B cell (primary cell): ENCODE data around the gene ZNF718.
"Not testable (repeated sequence)": the region's sequence is repeated elsewhere in the genome, so short reads cannot be mapped to it uniquely, and the experiment has no call there.

Source experiments
- EZH2 ChIP-seq: IDR thresholded peaks from 2 replicates; pipeline ENCODE4 v1.6.1; 2012; ENCODE audit warnings: borderline replicate concordance, low read depth, mild to moderate bottlenecking, moderate library complexity, low read length; ENCODE audit not compliant: insufficient read depth, poor library complexity, severe bottlenecking
- TF ChIP-seq, protein P1 (sequence below): fragments of 200-600 bp; IDR thresholded peaks from one replicate; pipeline ENCODE4 v1.8.0; 2022; ENCODE audit warnings: antibody characterized with exemption, mild to moderate bottlenecking

DNA sequence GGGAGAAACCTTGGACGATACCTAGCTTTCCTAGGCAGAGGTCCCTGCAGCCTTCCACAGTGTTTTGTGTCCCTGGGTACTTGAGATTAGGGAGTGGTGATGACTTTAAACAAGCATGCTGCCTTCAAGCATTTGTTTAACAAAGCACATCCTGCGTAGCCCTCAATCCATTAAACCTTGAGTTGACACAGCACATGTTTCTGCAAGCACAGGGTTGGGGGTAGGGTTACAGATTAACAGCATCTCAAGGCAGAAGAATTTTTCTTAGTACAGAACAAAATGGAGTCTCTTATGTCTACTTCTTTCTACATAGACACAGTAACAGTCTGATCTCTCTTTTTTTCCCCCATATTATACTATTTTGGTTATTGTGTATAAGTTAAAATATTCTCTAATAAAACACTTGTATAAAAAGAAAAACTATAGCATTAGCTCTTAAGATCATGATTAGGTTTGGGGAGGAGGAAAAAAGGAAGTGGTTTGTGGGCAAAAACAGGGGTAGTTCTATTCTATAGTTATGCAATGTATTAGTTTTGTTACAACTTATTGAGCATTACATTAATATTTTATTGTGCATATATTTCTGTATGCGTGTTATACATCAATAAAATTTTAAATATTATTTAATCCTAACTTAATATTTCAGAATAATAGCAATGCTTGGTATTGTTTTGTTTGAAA is 84.3 kb downstream of the ZNF718 start:
- TF ChIP-seq, protein P1, sequence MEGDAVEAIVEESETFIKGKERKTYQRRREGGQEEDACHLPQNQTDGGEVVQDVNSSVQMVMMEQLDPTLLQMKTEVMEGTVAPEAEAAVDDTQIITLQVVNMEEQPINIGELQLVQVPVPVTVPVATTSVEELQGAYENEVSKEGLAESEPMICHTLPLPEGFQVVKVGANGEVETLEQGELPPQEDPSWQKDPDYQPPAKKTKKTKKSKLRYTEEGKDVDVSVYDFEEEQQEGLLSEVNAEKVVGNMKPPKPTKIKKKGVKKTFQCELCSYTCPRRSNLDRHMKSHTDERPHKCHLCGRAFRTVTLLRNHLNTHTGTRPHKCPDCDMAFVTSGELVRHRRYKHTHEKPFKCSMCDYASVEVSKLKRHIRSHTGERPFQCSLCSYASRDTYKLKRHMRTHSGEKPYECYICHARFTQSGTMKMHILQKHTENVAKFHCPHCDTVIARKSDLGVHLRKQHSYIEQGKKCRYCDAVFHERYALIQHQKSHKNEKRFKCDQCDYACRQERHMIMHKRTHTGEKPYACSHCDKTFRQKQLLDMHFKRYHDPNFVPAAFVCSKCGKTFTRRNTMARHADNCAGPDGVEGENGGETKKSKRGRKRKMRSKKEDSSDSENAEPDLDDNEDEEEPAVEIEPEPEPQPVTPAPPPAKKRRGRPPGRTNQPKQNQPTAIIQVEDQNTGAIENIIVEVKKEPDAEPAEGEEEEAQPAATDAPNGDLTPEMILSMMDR: not testable (repeated sequence)
- not testable (repeated sequence) for TF ChIP-seq EZH2
